Right cardiac atrium (tissue), 5 donors: ENCODE measurements around the gene PUM1. TPM values are rescaled to one million over a fixed set of nuclear protein-coding genes. Genes with fewer than 3 reads are reported as not detected.
A peak's percentile ranks its signal among the peaks of the same experiment; 100 is the strongest.

Experiments
- ATAC-seq, 2 donors: fragments of 200-7000 bp; cut with Tn5 transposase; one replicate each; pipeline versions ENCODE4 v1.8.0 to v1.9.1; 2020; ENCODE audit warnings: moderate library complexity in 2 of 2, mild to moderate bottlenecking in 1 of 2
- DNase-seq, 3 donors: peaks; one replicate each; pipeline ENCODE4 v3.0.0-alpha.2; 2020
- H3K27ac ChIP-seq: one replicate; pipeline ENCODE4 v1.5.1; 2013; ENCODE audit warnings: mild to moderate bottlenecking, low read length, control low read depth, moderate library complexity
- H3K27me3 ChIP-seq: one replicate; pipeline ENCODE4 v1.6.1; 2013; ENCODE audit not compliant: control insufficient read depth, insufficient read depth
- H3K4me1 ChIP-seq: one replicate; pipeline ENCODE4 v1.6.1; 2013; ENCODE audit warnings: low read length; ENCODE audit not compliant: control insufficient read depth, insufficient read depth
- H3K4me3 ChIP-seq: one replicate; pipeline ENCODE4 v1.5.1; 2013; ENCODE audit warnings: low read length, control low read depth
- H3K9me3 ChIP-seq: one replicate; pipeline ENCODE4 v1.6.1; 2013; ENCODE audit warnings: low read length; ENCODE audit not compliant: control insufficient read depth
- WGBS: extraction: QIAGEN DNeasy Blood & Tissue Kit; methylation state at CpG from one replicate; pipeline ENCODE4 v1.1.7; 2013; 5-methylcytosine and 5-hydroxymethylcytosine counted together
- intact Hi-C, 4 donors: fragments of 100-400 bp; cut with DNase I; formaldehyde crosslinking; loops; one replicate each; pipeline versions ENCODE4 v1.11.0 to v1.14.0; 2022 to 2023
- polyA plus RNA-seq: library from polyadenylated mRNA; stranded (reverse); fragments of 200-250 nt; gene quantifications from one replicate; pipeline ENCODE4 v1.2.3, GENCODE V29; 2013
- total RNA-seq, 4 donors: library from RNA; stranded (reverse); fragmentation: NEBNext Ultra II Directional; extraction: Animal tissue kit (Norgen Biotek cat#: 25700); gene quantifications; one replicate each; pipeline ENCODE4 v1.2.1, GENCODE V29; 2021
- donor health status: healthy with polysubstance abuse.
- donor health status: DM: no; HTN: yes; CAD: no.
- donor health status: DM: no; HTN: no; CAD: no.
- donor health status: DM: no; HTN: yes; CAD: no; lungs with severe emphysema.
- donor health status: DM: yes; HTN: yes; CAD: no.

Gene PUM1
- total and polyA plus RNA-seq, 5 donors = 21.2 to 77.2 (median 76.9) TPM

DNA sequence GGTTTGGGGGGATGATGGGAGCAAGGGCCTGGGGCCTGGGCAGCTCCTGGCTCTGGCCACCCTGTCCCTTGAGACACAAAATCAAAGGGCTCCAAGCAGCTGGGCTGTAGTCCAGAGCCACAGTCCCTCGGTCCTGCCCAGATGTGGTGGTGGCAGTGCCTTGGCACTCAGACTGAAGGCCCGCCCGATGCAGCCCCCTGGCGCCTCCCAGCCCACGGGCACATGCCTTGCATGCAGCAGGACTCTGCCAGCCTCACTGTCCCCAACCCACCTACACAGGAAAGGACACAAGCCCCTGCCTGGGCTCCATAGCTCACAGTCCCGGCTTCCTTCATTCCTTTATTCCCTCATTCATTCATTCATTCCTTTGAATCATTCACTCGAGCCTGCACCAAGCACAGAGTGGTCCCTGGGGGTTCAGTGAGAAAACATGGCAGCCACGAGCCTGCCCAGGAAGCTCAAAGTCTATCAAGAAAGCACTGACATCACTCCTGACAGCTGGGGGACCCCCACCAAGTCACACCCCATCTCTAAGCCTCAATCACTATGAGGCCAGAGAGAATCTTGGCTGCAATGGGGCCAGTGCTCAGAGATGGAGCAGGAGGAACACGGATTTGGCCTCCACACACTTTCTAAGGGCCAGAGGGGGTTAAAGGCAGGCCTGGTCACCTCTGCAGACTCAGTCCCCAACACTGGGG is 162.8 kb downstream of the PUM1 start:
- Histone ChIP-seq H3K4me3 (no peak overlapping the region), H3K9me3 (no peaks in the 10 kb centered on the region), H3K27ac (peak overlapping the region; percentile 48), H3K27me3 (no peaks in the 10 kb centered on the region), H3K4me1 (peaks cover 14% of the 10 kb centered on the region)
- ATAC-seq = peak; percentile 28 to 29
- intact Hi-C loops = loop anchor here in 1 of 4 donors (5.0 kb wide), 1 partner anchor 55 kb away; no protein-coding TSS in a partner anchor
- peak in 2 of 3 donors; percentile 63 to 72 for DNase-seq
- WGBS = 51% methylated on average over 9 of the region's 9 CpGs

DNA sequence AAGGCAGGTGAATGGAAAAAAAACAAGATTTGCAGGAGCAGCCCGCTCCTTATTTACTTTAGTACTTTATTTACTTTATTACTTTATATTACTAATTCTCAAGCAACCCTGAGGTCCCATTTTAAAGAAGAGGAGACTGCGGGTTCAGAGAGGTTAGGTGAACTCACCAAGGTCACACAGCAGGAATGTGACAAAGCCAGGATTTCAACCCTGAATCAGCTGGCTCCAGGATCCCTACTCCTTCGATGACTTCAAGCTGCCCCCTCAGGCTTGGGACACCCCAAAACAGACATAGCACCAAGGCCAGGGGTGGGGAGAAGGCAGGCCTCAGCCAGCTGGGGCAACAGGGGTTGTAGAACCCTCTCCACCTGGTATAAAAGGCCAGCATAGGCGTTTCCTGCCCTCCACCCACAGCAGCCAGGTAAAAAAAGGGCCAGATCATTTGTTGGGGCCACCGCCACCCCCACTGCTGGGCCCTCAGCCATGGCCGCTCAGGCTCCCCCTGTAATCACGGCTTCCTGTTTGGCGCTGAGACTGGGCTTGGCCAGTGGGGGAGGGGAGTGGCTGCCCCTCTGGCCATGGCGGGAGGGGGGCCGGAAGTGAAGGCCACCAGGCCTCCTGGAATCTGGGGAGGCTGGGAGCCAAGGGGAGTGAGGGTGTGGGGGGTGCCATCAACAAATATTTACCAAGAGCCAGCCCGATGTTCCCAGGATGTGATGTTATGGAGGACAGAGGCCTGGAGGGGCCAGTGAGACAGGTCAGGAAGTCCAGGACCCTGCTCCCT is 163.5 kb downstream of the PUM1 start:
- Histone ChIP-seq H3K4me1 (peaks cover 14% of the 10 kb centered on the region), H3K27ac (peak overlapping the region; percentile 75), H3K27me3 (no peaks in the 10 kb centered on the region), H3K9me3 (no peaks in the 10 kb centered on the region), H3K4me3 (no peak overlapping the region)
- WGBS = 45% methylated on average over 11 of the region's 11 CpGs
- peak; percentile 75 to 92 (median 90) for DNase-seq
- peak; percentile 73 to 81 for ATAC-seq
- intact Hi-C loops = loop anchor here in 1 of 4 donors (5.0 kb wide), 1 partner anchor 55 kb away; no protein-coding TSS in a partner anchor

DNA sequence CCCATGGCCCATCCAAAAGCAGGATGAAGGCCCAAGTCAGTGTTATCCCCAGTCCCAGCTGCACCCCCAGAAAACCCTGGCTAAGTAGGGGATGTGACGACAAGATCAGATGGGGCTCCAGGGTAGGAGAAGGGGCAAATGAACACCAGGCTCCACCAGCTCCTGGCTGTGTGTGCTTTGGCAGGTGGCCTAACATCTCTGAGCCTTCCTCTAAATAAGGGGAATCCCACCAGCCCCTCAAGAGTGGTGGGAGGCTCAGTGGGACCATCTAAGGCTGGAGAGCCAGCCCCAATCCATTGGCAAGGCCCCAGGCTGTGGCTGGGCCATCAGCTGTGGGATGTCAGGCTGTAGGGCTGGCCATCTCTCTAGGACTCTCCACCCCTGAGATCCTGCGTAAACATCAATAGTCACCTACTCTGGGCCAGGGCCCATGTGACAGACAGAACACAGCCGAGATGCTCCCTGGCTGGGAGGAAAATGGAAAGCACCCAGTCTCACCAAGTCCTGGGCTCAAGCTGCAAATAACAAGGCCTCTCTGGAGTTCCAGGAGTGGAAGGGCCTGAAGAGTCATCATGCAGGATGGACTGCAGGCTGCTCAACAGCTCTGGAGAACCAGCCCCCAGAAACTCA is 164.5 kb downstream of the PUM1 start:
- DNase-seq (peak in 2 of 3 donors; percentile 28 to 36), ATAC-seq (peak in 1 of 2 donors; percentile 2)
- no peak overlapping the region for H3K4me3 ChIP-seq
- H3K4me1 ChIP-seq = peaks cover 7% of the 10 kb centered on the region
- intact Hi-C loops = loop anchor here in 1 of 4 donors (5.0 kb wide), 1 partner anchor 54 kb away; no protein-coding TSS in a partner anchor
- H3K27ac ChIP-seq = no peak overlapping the region
- no peaks in the 10 kb centered on the region for H3K27me3 ChIP-seq
- H3K9me3 ChIP-seq = no peaks in the 10 kb centered on the region
- 69% methylated on average over 3 of the region's 3 CpGs for WGBS

DNA sequence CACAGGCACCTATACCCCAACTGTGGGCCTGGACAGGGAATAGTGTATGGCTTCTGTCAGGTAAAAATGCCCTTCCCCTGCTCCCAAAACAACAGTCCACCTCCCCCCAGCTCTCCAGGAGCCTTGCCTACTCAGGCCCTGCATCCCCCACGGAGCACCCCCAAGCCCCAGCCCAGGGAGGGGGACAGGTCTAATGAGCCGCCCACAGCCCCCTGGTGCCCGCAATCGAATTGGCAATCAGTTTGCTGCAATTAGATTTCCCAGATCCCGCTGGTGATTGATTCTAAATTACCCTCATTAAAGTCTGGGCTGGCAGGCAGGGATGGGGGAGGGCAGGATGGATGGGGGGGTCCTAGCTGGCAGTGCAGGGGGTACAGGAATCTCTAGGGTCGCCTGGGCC is 165.0 kb downstream of the PUM1 start:
- Histone ChIP-seq H3K27ac (no peak overlapping the region), H3K4me1 (peaks cover 10% of the 10 kb centered on the region), H3K9me3 (no peaks in the 10 kb centered on the region), H3K27me3 (no peaks in the 10 kb centered on the region), H3K4me3 (no peak overlapping the region)
- intact Hi-C loops = loop anchor here in 1 of 4 donors (5.0 kb wide), 1 partner anchor 53 kb away; no protein-coding TSS in a partner anchor
- whole genome bisulfite sequencing = 89% methylated on average over 6 of the region's 6 CpGs
- DNase-seq (peak in 2 of 3 donors; percentile 22 to 47), ATAC-seq (no peak)

DNA sequence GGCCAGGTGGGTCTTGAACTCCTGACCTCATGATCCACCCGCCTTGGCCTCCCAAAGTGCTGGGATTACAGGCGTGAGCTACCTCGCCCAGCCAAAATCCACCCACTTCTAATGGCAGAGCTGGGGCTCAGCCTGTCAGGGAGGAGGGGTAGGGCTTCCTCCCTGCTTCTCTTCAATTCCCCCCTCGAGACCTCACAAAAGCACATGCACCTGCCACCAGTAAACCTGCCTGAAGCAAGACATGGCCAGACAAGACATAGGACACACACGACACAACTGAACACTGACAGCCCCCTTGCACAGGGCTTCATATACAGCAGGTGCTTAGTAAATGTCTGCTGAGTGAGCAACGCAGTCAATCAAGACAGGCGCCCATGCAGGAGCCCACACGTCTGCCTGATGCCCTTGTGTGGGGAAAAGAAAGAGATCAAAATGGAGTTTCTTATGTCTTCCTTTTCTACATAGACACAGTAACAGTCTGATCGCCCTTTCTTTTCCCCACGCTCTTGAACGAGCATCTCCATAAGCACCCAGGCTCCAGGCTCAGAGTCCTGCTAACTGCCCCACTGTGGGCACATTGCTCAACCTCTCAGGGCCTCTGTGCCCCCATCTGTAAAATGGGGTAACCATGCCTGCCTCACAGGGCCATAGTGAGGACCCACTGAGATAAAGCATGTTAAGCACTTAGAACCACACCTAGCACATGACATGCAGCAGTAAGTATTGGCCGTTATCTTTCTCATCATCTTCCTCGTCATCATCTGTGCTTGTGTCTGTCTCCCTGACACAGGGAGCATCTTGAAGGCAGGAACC is 165.7 kb downstream of the PUM1 start:
- intact Hi-C loops = loop anchor here in 1 of 4 donors (5.0 kb wide), 1 partner anchor 52 kb away; no protein-coding TSS in a partner anchor
- Histone ChIP-seq H3K4me3 (no peak overlapping the region), H3K4me1 (peaks cover 14% of the 10 kb centered on the region), H3K9me3 (no peaks in the 10 kb centered on the region), H3K27ac (no peak overlapping the region), H3K27me3 (no peaks in the 10 kb centered on the region)
- DNase-seq = peak in 1 of 3 donors; percentile 3
- WGBS = 77% methylated on average over 13 of the region's 13 CpGs
- ATAC-seq = no peak

DNA sequence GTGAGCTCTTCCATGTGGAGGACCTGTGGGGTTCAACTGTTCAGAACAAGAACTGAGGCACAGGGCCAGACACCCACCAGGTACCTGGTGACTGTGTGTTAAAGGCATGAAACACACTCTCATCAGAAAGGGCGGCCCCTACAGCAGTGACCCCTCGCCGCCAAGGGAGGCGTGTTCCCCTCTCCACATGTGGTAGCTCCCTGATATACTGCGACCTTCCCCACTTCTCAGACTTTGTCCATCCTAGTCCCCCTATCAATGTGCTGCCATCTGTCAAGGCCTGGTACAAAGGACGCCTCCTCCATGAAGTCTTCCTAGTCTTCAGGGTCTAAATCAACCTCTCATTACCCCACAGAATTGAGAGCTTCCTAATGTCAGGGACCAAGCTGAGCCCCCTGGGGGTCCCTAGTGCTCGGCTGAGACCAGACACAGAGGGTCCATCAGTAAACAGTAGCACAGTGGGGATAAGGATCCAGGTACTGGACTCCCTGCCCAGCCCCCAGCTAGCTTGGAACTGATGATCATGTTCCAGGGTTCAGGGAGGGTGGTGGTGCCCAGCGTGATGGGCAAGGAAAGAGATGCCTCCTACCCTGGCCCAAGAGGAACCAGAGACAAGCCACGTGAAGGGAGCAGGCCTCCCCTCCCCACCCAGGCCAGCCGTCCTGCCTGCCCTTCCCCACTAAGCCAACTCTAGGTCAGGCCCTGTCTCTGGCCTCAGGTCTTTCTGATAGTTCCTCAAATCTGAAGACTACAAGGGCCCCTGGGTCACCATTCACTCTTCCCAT is 167.3 kb downstream of the PUM1 start:
- H3K4me3 ChIP-seq = no peak overlapping the region
- ATAC-seq = no peak
- no peaks in the 10 kb centered on the region for H3K9me3 ChIP-seq
- peak in 2 of 3 donors; percentile 45 to 51 for DNase-seq
- intact Hi-C loops = no loop called here
- H3K27ac ChIP-seq = no peak overlapping the region
- H3K4me1 ChIP-seq = peaks cover 12% of the 10 kb centered on the region
- WGBS = 89% methylated on average over 10 of the region's 10 CpGs
- H3K27me3 ChIP-seq = no peaks in the 10 kb centered on the region

DNA sequence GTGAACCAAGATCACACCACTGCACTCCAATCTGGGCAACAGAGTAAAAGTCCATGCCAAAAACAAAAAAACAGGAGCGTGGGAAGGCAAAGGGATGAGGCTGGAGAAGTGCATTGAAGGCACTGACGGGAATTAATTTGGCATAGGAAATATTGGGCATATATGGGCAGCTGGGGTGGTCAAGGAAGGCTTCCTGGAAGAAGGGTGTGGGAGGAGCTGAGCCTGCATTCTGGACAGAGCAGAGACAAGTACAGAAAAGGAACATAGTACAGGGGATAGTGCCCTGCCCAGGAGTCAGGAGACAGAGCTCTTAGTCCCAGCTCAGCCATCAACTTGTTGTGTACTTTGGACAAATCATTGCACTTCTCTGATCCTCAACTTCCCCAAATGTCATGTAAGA is 168.6 kb downstream of the PUM1 start:
- H3K9me3 ChIP-seq = no peaks in the 10 kb centered on the region
- no peak overlapping the region for H3K27ac ChIP-seq
- WGBS = 90% methylated on average over 2 of the region's 2 CpGs
- intact Hi-C loops = no loop called here
- H3K27me3 ChIP-seq = no peaks in the 10 kb centered on the region
- peaks cover 16% of the 10 kb centered on the region for H3K4me1 ChIP-seq
- no peak overlapping the region for H3K4me3 ChIP-seq
- DNase-seq (peak in 1 of 3 donors; percentile 17), ATAC-seq (no peak)

DNA sequence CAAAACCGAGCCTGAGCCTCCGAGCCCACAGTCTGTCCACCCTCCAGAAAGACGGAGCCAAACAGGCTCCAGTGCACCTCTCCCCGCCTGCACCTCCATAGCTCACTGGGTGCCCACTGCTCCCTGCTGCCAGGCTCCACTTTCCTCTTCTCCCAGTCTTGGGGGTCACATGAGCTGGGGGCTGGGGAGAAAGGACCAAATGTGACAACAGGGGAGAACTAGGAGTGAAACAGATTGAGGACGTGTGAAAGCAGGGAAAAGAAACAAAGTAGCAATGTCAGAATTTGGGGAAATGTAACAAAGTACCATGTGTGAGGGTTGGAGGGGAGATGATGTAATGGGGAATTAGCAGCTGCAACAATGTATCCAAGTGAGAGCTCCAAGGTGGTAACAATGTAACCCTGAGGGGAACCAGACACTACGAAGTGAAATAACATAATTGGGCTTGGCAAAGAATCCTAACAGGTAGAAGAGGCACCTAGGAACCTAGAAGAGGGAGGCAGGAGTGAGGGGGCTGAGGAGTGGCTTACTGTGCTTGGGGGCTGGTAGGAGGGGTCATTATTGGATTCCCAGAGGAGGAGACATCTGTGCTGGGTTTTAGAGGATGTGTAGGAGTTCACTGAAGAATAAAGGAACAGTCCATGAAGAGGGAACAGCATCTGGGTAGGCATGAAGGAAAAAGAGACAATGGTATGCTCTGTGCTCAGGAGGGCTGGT is 169.4 kb downstream of the PUM1 start:
- no peaks in the 10 kb centered on the region for H3K9me3 ChIP-seq
- DNase-seq = no peak
- H3K4me1 ChIP-seq = peaks cover 14% of the 10 kb centered on the region
- H3K27me3 ChIP-seq = no peaks in the 10 kb centered on the region
- intact Hi-C loops = no loop called here
- no peak overlapping the region for H3K4me3 ChIP-seq
- no peak for ATAC-seq
- 46% methylated on average over 6 of the region's 6 CpGs for WGBS
- no peak overlapping the region for H3K27ac ChIP-seq

DNA sequence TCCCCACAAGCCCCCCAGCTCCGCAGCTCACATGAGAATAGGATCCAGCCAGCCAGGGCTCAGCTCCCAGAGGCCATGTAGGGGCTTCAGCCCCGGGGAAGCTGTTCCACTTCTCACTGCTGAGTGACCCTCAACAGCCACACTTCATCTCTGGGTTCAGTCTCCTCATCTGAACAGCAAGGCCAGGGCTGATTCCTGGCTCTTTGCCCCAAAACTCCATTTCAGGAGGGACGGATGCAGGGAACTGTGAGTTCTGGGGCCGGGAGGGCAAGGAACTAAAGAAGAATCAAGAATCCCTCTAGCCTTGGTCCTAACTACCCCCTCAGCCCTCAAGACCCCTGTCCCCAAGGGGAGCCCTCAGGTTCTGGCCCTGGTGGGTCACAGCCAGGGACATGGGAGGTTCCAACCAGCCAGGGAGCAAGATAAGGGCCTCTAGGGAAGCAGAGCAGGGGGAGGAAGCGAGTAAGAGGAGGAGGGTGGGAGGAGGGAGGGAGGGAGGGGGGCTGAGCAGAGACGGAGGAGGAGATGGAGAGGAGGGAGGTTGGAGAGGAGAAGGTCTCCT is 170.1 kb downstream of the PUM1 start:
- no peak overlapping the region for H3K27ac ChIP-seq
- H3K4me3 ChIP-seq = no peak overlapping the region
- no peaks in the 10 kb centered on the region for H3K9me3 ChIP-seq
- peaks cover 18% of the 10 kb centered on the region for H3K4me1 ChIP-seq
- WGBS = 44% methylated on average over 6 of the region's 6 CpGs
- intact Hi-C loops = no loop called here
- DNase-seq (peak in 1 of 3 donors; percentile 59), ATAC-seq (peak; percentile 38 to 44)
- H3K27me3 ChIP-seq = no peaks in the 10 kb centered on the region
